Mucosa of gallbladder (tissue), 1 donor: ENCODE results near the gene ELN. TPM values are rescaled to one million over a fixed set of nuclear protein-coding genes. Genes with fewer than 3 reads are reported as not detected.
A peak's percentile ranks its signal among the peaks of the same experiment; 100 is the strongest.
"Not testable (repeated sequence)": the region's sequence is repeated elsewhere in the genome, so short reads cannot be mapped to it uniquely, and the experiment has no call there.

Experiments
- DNase-seq: peaks from one replicate; pipeline ENCODE4 v3.0.0-alpha.2; 2020; ENCODE audit warnings: low spot score
- total RNA-seq: library from RNA; stranded (reverse); gene quantifications from one replicate; pipeline ENCODE4 v1.2.1, GENCODE V29; 2021
- donor health status: DM: no; HTN: no; CAD: no.

Gene ELN
- total RNA-seq, 1 donor from 2014 or later: 70.3 TPM

DNA sequence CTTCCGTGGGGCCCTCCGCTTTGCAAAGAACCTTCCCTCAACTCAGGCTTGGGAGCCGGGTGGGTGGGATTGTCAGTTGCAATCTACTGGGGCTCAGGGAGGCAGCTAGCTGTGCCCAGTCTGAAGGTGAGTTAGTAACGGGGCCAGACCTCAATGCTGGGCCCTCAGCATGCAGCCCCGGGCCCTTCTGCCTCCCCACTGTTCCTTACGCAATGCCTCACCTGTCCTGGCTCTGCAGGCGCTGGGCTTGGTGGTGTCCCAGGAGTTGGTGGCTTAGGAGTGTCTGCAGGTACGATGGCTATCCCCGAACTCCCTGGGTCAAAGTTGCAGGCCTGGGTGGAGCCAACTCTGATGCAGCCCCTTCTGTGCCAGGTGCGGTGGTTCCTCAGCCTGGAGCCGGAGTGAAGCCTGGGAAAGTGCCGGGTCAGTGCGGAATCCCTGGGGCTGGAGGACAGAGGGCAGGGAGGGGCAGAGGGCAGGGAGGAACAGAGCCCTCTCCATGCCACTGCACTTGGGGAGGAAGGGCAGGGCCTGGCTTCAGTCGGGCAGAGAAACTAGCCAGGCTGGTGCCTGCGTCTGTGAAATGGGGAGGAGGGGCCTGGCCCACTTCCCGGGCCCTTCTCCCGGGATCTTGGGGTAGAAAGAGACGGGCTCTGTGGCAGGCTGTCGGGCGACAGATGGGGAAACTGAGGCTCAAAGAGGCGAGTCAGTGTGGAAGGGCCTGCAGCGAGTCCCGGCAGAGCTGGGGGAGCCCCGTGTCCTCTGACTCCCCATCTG is 15.0 kb downstream of the ELN start:
- DNase-seq: no peak

DNA sequence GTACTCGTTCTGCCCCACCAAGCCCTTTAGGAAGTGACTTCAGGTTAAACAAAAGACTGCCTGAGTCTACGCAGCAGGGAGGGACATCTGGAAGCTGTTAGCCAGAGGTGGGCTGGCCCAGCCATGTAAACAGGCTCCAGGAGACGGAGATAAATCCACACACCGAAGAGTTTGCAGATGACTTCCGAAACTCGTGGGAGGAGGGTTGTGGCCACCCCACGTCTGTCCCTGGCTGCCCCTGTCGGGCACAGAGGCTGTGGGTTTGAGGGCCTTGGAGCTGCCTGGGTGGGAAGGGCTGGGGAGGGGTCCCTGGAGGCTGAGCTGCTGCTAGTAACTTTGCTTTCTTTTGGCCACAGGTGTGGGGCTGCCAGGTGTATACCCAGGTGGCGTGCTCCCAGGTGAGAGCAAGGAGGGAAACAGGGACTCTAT is 15.6 kb downstream of the ELN start:
- DNase-seq: no peak

DNA sequence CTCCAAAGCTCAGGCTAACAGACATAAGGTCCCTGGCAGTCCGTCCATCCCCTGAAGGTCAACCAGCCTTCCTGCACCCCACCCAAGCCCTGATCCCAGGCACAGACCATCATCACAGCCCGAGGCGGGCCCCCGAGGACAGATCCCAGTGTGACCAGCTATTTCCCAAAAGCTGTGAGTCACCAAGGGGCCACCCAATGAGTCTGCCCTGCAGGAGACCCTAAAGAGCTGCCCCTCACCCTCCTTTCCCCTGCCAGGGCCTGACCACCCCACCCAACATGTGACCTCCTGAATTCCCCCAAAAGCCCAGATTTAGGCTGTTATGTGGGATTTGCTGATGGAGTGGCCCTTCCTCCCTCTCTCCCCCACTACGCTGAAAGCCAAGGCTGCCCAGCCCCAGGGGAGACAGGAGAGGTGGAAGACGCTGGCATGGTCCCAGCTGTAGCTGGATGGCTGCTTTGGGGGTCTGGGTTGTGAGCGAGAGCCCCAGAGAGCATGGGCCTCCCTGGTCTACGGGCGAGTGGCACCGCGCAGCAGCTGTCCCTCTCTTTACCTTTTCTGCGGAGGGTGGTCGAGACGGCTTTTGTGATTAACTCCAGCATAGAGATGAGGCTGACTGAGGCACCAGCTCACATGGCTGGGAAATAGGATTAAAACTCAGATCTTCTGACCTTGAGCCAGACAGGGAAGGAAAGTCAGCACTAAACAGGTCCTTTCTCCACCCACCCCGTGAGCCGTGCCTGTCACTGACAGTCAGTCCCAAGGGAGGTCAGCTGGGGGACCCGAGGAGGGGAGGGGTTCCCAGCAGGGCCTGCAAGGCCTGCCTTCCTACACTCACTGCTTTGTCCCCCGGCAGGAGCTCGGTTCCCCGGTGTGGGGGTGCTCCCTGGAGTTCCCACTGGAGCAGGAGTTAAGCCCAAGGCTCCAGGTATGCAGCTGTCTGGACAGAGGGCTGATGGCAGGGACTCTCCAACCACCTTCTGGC is 16.7 kb downstream of the ELN start:
- DNase-seq: no peak

DNA sequence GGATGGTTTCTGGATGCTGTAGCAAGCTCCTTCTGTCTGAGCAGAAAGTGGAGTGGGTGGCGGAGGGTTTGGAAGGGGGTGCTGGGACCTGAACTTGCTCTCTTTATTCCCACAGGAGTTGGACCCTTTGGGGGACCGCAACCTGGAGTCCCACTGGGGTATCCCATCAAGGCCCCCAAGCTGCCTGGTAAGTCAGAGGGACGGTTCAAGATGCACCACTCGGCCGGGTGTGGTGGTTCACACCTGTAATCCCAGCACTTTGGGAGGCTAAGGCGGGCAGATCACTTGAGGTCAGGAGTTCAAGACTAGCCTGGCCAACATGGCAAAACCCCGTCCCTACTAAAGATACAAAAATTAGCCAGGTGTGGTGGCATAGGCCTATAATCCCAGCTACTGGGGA is 18.6 kb downstream of the ELN start:
- DNase-seq: not testable (repeated sequence)

DNA sequence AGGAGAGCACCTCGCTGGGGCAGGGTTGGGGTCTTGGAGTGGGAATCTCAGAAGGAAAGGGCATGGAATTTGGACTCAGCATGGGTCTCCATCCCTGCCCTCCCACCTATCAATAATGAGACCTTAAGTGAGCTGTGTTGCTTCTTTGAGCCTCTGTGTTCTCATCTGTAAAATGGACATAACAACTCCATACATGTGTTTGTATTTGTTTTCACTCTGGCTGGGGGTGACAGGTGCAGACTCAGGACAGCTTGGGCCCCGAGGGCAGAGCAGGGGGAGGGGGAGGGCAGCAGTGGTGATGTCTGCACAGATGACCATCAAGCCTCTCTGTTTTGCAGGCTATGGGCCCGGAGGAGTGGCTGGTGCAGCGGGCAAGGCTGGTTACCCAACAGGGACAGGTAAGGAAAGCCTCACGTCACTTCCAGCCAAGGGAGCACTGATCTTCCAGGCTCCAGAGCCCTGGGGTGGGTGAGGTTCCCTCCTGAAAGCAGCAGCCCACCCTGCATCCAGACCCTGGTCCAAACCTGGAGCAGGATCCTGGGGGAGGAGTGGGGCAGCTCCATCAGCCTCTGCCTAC is 19.9 kb downstream of the ELN start:
- no peak for DNase-seq

DNA sequence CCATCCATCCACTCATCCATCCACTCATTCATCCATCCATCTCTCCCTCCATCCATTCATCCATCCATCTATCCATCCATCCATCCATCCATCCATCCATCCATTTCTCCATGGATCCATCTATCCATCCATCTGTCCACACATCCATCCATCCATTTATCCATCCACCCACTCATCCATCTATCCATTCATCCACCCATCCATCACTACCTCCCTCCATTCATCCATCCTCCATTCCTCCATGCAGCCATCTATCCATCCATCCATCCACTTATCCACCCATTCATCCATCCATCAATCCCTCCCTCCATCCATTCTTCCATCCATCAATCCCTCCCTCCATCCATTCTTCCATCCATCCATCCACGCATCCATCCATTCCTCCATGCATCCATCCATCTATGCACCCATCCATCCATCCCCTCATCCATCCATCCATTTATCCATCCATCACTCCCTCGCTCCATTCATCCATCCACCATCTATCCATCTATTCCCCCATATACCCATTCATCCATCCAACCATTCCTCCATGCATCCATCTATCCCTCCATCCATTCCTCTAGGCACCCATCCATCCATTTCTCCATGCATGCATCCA is 21.1 kb downstream of the ELN start:
- DNase-seq: no peak

DNA sequence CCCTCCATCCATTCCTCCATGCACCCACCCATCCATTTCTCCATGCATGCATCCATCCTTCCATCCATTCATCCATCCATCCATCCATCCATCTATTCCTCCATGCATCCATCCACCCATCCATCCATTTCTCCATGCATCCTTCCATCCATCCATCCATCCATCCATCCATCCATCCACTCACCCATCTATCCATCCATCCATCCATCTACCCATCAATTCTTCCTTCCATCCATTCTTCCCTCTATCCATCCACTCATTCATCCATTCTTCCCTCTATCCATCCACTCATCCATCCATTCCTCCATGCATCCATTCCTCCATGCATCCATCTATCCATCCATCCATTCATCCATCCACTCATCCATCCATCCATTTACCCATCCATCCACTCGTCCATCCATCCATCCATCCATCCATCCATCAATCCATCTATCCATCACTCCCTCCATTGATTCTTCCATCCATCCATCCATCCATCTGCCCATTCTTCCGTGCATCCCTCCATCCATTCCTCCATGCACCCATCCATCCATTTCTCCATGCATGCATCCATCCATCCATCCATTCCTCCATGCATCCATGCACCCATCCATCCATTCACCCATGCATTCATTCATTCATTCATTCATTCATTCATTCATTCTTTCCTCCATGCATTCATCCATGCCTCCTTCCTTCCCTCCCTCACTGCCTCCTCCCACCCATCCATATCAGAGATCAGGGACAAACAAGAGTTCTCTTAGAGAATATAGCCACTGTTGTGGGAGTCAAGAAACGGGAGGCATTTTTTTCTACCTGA is 22.2 kb downstream of the ELN start:
- no peak for DNase-seq

DNA sequence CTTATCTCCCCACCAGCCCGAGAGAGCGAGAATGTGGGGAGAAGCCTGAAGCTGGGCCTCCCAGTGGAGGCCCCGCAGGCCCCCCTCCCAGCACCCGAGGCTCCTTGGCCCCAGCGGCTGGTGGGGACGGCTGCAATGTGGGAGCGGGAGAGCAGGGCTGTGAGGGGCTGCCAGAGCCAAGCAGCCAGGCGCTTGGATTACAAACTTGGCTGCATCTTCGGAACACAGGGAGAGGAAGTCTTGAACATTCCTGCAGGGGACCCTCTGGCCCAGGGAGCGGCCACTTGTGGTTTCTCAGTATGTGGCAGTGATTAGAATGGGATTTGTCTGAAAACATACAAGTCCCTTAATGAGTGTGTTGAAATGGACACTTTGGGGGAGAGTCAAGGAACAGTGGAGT is 23.2 kb downstream of the ELN start:
- no peak for DNase-seq

DNA sequence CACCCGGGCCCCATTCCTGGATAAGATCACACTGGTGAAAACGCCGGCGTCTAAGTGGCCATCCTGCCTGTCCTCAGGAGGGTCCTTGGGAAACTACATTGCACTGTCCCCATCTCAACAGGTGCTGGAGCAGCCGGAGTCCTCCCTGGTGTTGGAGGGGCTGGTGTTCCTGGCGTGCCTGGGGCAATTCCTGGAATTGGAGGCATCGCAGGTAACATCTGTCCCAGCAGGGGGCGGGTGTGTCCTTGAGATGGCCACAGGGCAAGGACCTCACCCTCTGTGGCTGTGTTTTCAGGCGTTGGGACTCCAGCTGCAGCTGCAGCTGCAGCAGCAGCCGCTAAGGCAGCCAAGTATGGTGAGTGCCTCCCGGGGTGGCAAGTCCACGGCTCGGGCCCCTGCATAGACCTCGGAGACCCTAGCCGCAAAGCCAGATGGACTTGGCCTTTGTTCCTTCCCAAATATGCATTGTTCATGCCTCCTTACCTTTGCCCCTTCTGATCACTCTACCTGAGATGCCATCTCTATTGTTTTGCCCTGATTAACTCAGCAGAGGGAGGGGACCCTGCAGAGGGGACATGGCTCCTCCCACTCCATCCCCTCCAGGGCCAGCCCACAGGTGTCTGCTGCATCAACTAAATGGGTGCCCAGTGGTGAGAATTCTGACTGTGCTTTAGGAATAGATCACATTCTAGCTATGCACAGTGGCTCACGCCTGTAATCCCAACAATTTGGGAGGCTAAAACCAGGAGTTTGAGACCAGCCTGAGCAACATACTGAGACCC is 23.8 kb downstream of the ELN start:
- DNase-seq: no peak

DNA sequence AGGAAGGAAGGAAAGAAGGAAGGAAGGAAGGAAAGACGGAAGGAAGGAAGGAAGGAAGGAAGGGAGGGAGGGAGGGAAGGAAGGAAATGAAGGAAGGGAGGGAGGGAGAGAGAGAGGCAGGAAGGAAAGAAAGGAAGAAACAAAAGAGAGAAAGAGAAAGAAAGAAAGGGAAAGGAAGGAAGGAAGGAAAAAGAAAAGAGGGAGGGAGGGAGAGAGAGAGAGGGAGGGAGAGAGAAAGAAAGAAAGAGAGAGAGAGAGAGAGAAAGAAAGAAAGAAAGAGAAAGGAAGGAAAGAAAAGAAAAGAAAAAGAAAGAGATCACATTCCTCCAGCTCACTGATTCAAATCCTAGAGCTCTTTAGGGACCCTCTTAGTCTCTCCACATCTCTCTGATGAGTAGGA is 24.7 kb downstream of the ELN start:
- DNase-seq: no peak

DNA sequence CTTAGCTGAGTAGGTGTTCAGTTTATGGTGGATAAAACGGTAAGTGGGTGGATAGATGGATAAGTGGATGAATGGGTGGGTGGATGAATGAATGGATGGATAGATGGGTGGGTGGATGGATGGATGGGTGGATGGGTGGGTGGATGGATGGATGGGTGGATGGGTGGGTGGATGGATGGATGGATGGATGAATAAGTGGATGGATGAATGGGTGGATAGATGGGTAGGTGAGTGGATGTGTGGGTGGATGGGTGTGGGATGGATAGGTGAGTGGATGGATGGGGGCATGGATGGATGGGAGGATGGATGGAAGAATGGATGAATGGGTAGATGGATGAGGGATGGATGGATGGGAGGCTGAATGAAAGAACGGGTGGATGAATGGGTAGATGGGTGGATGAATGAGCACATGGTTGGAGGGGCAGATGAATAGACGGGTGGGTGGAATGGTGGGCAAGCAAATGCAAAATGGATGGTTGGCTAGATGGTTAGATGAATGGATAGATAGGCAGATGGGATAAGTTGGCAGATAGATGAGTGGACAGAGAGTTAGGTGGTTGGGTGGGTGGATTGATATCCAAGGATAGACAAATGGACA is 25.7 kb downstream of the ELN start:
- DNase-seq: no peak

DNA sequence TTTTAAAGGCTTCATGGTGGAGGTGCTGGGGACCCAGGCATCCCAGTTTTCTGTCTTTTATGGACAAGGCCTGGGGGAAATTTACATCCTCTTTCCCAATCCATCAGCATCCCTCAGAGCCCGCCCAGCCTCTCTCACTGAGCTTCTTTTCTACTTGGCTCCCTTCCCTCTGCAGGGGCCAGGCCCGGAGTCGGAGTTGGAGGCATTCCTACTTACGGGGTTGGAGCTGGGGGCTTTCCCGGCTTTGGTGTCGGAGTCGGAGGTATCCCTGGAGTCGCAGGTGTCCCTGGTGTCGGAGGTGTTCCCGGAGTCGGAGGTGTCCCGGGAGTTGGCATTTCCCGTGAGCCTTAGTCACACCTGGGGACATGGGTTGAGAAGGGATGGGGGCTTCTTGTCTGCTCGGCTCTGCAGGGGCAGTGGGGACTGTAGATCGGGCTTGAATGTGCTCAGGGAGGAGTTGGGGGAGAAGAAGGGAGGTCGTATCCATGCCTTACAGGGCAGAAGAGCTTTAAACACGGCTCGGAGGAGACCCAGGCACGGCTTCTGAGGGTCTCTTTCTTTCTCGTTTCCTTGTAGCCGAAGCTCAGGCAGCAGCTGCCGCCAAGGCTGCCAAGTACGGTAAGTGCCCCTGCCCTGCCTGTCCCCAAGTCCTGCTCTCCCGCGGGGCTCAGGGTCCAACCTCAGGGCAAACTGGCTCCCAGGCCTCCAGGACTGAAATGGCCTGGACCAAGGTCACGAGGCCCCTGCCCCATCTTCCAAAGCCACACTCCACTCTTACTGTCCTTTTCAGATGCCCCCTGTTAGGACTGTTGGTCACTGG is 28.3 kb downstream of the ELN start:
- no peak for DNase-seq

DNA sequence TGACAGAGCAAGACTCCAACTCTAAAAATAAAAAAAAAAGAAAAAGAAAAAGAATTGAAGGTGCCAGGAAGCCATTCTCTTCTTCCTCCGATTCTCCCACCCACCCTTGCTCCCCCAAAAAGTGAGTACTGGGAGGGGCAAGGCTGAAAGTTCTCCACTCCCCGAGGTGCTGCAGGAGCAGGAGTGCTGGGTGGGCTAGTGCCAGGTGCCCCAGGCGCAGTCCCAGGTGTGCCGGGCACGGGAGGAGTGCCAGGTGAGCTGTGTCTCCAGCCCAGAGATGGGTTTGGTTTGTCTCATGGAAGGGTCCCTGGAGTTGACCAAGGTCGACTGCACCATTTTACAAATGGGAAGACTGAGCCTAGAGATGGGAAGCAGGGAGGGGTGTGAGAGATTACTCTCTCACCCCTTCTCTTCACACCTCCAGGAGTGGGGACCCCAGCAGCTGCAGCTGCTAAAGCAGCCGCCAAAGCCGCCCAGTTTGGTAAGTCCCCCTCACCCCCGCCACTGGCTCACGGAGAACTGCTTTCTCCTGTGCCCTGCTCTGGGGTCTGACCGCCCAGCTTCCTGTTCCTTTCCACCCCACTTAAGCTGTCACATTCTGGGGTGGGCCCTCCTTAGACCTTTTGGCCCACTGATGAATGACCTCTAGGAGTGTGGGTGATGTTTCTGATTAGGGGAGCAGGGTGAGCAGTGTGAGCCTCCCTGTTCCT is 29.4 kb downstream of the ELN start:
- DNase-seq: no peak

DNA sequence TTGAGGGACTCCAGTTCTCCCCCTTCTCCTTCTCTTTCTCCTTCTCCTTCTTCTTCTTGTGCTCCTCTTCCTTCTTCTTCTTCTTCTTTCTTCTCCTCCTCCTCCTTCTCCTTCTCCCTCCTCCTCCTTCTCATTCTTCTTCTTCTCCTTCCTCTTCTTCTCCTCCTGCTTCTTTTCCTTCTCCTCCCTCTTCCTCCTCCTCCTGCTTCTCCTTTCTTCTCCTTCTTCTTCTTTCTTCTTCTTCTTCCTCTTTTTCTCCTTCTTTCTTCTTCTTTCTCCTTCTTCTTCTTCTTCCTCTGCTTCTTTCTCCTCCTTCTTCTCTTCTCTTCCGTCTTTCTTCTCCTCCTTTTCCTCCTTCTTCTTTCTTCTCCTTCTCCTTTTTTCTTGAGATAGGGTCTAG is 30.0 kb downstream of the ELN start:
- no peak for DNase-seq

DNA sequence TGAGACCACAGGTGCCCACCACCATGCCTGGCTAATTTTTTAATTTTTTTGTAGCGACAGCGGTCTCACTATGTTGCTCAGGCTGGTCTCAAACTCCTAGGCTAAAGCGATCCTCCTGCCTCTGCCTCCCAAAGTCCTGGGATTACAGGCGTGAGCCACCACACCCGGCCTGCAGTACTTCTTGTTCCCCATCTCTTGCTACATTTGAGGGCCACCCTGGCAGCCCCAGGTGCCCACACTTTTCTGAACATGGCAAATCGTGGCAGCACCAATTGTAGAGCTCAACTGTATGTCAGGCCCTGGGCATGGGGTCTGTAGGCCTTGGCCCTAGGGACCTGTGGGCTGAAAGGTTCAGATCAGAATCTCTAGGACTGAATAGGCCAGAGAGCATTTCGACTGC is 30.5 kb downstream of the ELN start:
- no peak for DNase-seq

DNA sequence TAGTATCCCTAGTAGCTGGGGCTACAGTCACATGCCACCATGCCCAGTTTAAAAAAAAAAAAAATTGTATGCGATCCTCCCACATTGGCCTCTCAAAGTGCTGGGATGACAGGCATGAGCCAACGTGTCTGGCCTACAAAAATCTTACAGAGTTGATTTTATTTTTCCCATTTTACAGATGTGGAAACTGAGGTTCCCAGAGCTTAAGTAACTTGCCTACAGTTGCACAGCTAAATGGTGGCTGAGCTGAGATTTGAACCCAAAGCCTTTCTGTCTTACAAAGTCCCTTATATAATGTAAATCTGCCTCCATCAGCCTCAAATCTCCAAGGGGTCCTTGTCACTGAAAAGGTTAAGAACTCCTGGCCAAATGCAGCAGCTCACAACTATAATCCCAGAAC is 31.1 kb downstream of the ELN start:
- no peak for DNase-seq

DNA sequence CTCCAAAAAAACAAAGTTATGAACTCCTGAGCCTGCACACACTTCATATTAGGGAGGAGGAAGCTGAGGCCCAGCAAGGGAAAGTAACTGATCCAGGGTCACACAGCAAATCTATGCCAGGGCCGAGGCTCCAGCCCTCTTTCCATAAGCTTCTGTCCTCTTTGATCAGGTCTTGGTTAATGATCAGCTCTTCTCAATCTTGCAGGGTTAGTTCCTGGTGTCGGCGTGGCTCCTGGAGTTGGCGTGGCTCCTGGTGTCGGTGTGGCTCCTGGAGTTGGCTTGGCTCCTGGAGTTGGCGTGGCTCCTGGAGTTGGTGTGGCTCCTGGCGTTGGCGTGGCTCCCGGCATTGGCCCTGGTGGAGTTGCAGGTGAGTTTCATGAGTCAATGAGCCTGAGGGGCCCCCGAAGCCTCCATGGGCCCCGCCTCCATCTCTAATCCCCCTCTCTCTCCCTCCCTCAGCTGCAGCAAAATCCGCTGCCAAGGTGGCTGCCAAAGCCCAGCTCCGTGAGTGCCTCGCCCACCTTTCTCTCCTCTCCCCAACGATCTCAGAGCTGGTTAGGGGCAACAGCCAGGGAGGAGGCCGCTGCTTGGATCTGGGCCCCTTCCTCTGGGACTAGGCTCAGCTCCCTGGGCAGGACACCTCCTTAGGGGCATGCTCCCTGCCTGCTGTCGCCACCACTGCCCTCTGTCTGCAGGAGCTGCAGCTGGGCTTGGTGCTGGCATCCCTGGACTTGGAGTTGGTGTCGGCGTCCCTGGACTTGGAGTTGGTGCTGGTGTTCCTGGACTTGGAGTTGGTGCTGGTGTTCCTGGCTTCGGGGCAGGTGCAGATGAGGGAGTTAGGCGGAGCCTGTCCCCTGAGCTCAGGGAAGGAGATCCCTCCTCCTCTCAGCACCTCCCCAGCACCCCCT is 32.0 kb downstream of the ELN start:
- peak; percentile 91 for DNase-seq
